Measurements from ENCODE around the gene SMG6.

DNA sequence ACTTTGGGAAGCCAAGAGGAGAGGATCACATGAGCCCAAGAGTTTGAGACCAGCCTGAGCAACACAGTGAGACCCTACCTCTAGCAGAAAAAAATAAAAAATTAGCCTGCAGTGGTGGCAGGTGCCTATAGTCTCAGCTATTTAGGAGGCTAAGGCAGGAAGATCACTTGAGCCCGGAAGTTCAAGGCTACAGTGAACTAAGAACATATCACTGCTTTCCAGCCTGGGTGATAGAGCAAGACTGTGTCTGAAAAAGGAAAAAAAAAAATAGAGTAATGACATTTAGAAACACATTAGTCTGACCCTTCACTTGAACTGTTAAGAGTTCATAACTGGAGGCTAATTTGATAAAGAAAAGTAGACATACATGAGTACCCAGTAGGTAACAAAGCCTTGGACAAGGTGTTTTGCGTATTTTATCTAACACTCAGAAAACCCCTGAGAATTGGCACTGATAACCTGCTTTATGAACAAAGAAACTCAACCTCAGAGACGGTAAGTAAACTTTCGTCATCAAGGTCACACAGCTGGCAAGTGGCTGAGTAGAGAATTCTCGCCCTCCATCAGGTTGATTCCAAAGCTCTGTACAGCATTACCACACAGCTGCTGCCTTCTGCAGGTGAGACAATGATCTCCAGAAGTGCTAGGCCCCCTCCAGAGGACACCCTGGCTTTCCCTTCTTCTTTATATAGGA is 101.1 kb downstream of the SMG6 start:
- TF ChIP-seq, protein P1, sequence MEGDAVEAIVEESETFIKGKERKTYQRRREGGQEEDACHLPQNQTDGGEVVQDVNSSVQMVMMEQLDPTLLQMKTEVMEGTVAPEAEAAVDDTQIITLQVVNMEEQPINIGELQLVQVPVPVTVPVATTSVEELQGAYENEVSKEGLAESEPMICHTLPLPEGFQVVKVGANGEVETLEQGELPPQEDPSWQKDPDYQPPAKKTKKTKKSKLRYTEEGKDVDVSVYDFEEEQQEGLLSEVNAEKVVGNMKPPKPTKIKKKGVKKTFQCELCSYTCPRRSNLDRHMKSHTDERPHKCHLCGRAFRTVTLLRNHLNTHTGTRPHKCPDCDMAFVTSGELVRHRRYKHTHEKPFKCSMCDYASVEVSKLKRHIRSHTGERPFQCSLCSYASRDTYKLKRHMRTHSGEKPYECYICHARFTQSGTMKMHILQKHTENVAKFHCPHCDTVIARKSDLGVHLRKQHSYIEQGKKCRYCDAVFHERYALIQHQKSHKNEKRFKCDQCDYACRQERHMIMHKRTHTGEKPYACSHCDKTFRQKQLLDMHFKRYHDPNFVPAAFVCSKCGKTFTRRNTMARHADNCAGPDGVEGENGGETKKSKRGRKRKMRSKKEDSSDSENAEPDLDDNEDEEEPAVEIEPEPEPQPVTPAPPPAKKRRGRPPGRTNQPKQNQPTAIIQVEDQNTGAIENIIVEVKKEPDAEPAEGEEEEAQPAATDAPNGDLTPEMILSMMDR (IDR thresholded peaks at IDR 0.05; ENCODE audit: insufficient read depth, low read length, poor library complexity, severe bottlenecking) = no peak
- no peak for TF ChIP-seq EZH2phosphoT487 (conservative IDR thresholded peaks at IDR 0.05; ENCODE audit: low read length)
